A673 (cell line): ENCODE measurements around the gene SLC11A1. TPM values are rescaled to one million over a fixed set of nuclear protein-coding genes. Genes with fewer than 3 reads are reported as not detected.

Experiments
- BruUV-seq: library from RNA; stranded (reverse); fragments of 400-500 nt; replicated peaks from 2 replicates; lab custom pipeline; 2021; lab: Mats Ljungman, UMichigan
- CTCF ChIA-PET: fragments of 300-600 bp; sonication (Branson Sonifier 250); formaldehyde crosslinking; loops from one replicate; lab custom pipeline; 2022; ENCODE audit warnings: antibody characterized with exemption; lab: Charles Lee
- POLR2A ChIA-PET: fragments of 300-600 bp; sonication (Branson Sonifier 250); formaldehyde crosslinking; loops from one replicate; lab custom pipeline; 2022; ENCODE audit warnings: antibody characterized with exemption; ENCODE audit not compliant: low non-redundant PET; lab: Charles Lee
- DNase-seq: peaks from one replicate; pipeline ENCODE4 v3.0.0-alpha.2; 2015; ENCODE audit warnings: low spot score
- H3K27ac ChIP-seq: fragments of 200-600 bp; sonication (generic); 2 replicates; pipeline ENCODE4 v1.5.1; 2016; ENCODE audit warnings: mixed run types, low read depth, mild to moderate bottlenecking, mixed read lengths, antibody characterized with exemption, low read length; ENCODE audit not compliant: poor library complexity, severe bottlenecking
- H3K27me3 ChIP-seq: fragments of 200-600 bp; sonication (generic); replicated peaks from 2 replicates; pipeline ENCODE4 v1.6.1; 2017; ENCODE audit warnings: mixed run types, low read depth, mild to moderate bottlenecking, mixed read lengths, antibody characterized with exemption, low read length; ENCODE audit not compliant: insufficient read depth, poor library complexity
- H3K36me3 ChIP-seq: fragments of 200-600 bp; sonication (generic); 2 replicates; pipeline ENCODE4 v1.6.1; 2016; ENCODE audit warnings: mixed run types, mild to moderate bottlenecking, mixed read lengths, antibody characterized with exemption, low read length; ENCODE audit not compliant: insufficient read depth, poor library complexity, severe bottlenecking
- H3K4me1 ChIP-seq: fragments of 200-600 bp; sonication (generic); 2 replicates; pipeline ENCODE4 v1.6.1; 2017; ENCODE audit warnings: mixed run types, mild to moderate bottlenecking, mixed read lengths, antibody characterized with exemption, low read length; ENCODE audit not compliant: insufficient read depth, poor library complexity, severe bottlenecking
- H3K4me3 ChIP-seq: fragments of 200-600 bp; sonication (generic); 2 replicates; pipeline ENCODE4 v1.5.1; 2016; ENCODE audit warnings: low read depth, mixed run types, mild to moderate bottlenecking, mixed read lengths, low read length; ENCODE audit not compliant: poor library complexity, severe bottlenecking
- H3K9me3 ChIP-seq: fragments of 200-600 bp; sonication (generic); 2 replicates; pipeline ENCODE4 v1.6.1; 2016; ENCODE audit warnings: mixed run types, low read depth, mild to moderate bottlenecking, mixed read lengths, antibody characterized with exemption, low read length; ENCODE audit not compliant: poor library complexity, severe bottlenecking
- EZH2 ChIP-seq: fragments of 200-600 bp; sonication (generic); IDR thresholded peaks from 2 replicates; pipeline ENCODE4 v1.6.1; 2017; ENCODE audit warnings: borderline replicate concordance, low read depth, mild to moderate bottlenecking, mixed read lengths, antibody characterized with exemption, low read length; ENCODE audit not compliant: poor library complexity, severe bottlenecking
- intact Hi-C: fragments of 100-400 bp; cut with micrococcal nuclease; formaldehyde crosslinking; loops from one replicate; pipeline ENCODE4 v1.10.0; 2022; ENCODE audit not compliant: unreplicated experiment
- total RNA-seq: library from RNA; stranded (reverse); gene quantifications from 2 replicates; pipeline ENCODE4 v1.2.3, GENCODE V29; 2021
- TF ChIP-seq, protein P1 (sequence below): fragments of 300-800, 200-600 bp; sonication (generic); conservative IDR thresholded peaks from 2 replicates; pipeline ENCODE4 v1.5.1; 2017; ENCODE audit warnings: low read depth, mild to moderate bottlenecking, antibody characterized with exemption, low read length, moderate library complexity, mixed read lengths

Gene SLC11A1
- total RNA-seq, 1 experiment from 2014 or later = 0.09 TPM

DNA sequence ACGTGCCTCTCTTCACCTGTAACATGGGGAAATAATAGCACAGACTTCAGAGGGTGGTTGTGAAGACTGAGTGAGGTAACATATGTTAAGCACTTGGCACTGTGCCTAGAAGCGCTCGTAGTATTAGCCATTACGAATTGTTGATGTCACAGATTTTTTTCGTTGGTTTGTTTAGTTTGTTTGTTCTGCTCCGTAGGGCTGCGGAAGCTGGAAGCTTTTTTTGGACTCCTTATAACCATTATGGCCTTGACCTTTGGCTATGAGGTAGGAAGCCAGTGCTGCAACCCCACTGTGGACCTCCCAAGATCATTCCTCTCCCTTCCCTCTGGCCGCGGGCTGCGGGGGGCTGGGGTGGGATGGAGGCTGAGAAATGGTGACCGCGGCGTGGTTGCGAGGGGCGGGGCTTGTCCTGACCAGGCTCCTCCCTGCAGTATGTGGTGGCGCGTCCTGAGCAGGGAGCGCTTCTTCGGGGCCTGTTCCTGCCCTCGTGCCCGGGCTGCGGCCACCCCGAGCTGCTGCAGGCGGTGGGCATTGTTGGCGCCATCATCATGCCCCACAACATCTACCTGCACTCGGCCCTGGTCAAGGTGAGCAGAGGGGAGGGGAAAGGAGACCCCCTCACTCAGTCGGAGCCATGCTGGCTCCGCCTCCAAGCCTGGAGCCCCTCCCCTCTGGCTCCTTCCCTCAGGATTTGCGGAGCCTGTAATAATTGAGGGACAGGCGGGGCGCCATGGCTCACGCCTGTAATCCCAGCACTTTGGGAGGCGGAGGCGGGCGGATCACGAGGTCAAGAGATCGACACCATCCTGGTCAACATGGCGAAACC is 5.5 kb downstream of the SLC11A1 start:
- Histone ChIP-seq H3K36me3 (no peaks in the 10 kb centered on the region), H3K4me1 (peaks cover 6% of the 10 kb centered on the region), H3K9me3 (no peaks in the 10 kb centered on the region), H3K27ac (no peak overlapping the region), H3K27me3 (no peaks in the 10 kb centered on the region), H3K4me3 (peak overlapping the region; percentile 36)
- TF ChIP-seq, protein P1, sequence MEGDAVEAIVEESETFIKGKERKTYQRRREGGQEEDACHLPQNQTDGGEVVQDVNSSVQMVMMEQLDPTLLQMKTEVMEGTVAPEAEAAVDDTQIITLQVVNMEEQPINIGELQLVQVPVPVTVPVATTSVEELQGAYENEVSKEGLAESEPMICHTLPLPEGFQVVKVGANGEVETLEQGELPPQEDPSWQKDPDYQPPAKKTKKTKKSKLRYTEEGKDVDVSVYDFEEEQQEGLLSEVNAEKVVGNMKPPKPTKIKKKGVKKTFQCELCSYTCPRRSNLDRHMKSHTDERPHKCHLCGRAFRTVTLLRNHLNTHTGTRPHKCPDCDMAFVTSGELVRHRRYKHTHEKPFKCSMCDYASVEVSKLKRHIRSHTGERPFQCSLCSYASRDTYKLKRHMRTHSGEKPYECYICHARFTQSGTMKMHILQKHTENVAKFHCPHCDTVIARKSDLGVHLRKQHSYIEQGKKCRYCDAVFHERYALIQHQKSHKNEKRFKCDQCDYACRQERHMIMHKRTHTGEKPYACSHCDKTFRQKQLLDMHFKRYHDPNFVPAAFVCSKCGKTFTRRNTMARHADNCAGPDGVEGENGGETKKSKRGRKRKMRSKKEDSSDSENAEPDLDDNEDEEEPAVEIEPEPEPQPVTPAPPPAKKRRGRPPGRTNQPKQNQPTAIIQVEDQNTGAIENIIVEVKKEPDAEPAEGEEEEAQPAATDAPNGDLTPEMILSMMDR = no peak
- TF ChIP-seq EZH2 = no peak
- ChIA-PET CTCF (interaction anchor here (0.6 kb wide), 1 partner anchor 30 kb away, joined by 5 read pairs; no protein-coding TSS in a partner anchor), POLR2A (no interaction called here)
- no TSS peak for BruUV-seq
- DNase-seq = peak; percentile 62
- intact Hi-C loops = loop anchor here (5.0 kb wide), 1 partner anchor 200 kb away; no protein-coding TSS in a partner anchor

DNA sequence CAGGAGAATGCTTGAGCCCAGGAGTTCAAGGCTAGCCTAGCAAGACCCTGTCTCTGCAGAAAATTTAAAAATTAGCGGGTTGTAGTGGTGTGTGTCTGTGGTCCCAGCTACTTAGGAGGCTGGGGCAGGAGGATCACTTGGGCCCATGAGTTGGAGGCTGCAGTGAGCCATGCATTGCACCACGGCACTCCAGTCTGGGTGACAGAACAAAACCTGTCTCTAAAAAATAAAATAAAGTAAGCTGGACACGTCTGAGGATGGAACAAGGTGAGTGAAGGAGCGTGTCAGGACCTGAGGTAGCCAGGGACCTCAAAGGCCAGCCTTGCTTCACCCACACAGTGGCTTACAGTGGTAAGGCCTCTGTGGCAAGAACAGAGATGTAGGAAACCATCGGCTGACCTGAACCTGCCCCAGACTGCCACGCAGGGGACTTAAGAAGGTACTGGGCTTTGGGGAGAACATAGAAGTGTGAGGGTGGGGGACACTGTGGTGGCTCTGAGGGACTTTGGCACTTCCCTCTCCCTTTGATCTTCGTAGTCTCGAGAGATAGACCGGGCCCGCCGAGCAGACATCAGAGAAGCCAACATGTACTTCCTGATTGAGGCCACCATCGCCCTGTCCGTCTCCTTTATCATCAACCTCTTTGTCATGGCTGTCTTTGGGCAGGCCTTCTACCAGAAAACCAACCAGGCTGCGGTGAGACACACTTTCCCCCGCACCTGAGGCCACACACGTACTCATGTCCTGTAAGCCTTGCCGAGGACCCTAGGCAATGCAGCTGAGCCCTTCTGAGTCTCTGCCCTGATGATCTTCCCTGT is 7.5 kb downstream of the SLC11A1 start:
- intact Hi-C loops = loop anchor here (5.0 kb wide), 1 partner anchor 202 kb away; no protein-coding TSS in a partner anchor
- Histone ChIP-seq H3K27ac (no peak overlapping the region), H3K9me3 (no peaks in the 10 kb centered on the region), H3K36me3 (no peaks in the 10 kb centered on the region), H3K27me3 (no peaks in the 10 kb centered on the region), H3K4me1 (peaks cover 6% of the 10 kb centered on the region), H3K4me3 (no peak overlapping the region)
- no peak for DNase-seq
- no TSS peak for BruUV-seq
- POLR2A ChIA-PET = no interaction called here
- TF ChIP-seq, protein P1 = no peak
- no peak for TF ChIP-seq EZH2
- CTCF ChIA-PET = no interaction called here

DNA sequence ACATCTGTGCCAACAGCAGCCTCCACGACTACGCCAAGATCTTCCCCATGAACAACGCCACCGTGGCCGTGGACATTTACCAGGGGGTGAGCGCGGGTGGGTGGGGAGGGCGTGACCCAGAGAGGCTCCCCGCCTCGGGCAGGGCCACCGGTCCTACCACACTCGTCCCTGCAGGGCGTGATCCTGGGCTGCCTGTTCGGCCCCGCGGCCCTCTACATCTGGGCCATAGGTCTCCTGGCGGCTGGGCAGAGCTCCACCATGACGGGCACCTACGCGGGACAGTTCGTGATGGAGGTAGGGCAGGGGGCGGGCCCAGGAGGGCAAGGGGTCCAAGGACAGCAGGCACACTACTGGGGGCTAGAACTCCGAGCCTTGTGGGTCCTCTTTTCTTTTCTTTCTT is 9.1 kb downstream of the SLC11A1 start:
- no peaks in the 10 kb centered on the region for H3K36me3 ChIP-seq
- CTCF ChIA-PET = no interaction called here
- TF ChIP-seq, protein P1 = no peak
- no peak for TF ChIP-seq EZH2
- no peaks in the 10 kb centered on the region for H3K27me3 ChIP-seq
- POLR2A ChIA-PET = no interaction called here
- H3K27ac ChIP-seq = no peak overlapping the region
- no peaks in the 10 kb centered on the region for H3K9me3 ChIP-seq
- intact Hi-C loops = no loop called here
- H3K4me3 ChIP-seq = no peak overlapping the region
- DNase-seq = no peak
- peaks cover 13% of the 10 kb centered on the region for H3K4me1 ChIP-seq
- BruUV-seq = no TSS peak
